Endothelial cell of umbilical vein (primary cell): Measurements from ENCODE around the gene CA6.

Source experiments
- CTCF ChIP-seq, 2 donors: IDR thresholded peaks; 1 replicate in 1 of 2; 2 replicates in 1 of 2; pipeline ENCODE4 v1.5.1; 2011; ENCODE audit warnings: low read length in 2 of 2, mild to moderate bottlenecking in 2 of 2, moderate library complexity in 2 of 2, control low read depth in 1 of 2, inconsistent platforms in 1 of 2, low read depth in 1 of 2; ENCODE audit not compliant: insufficient read depth in 1 of 2; ENCODE audit errors: extremely low read depth in 1 of 2
- EZH2 ChIP-seq: IDR thresholded peaks from 2 replicates; pipeline ENCODE4 v1.6.1; 2012; ENCODE audit warnings: borderline replicate concordance, low read depth, mild to moderate bottlenecking, moderate library complexity, low read length, inconsistent platforms; ENCODE audit not compliant: severe bottlenecking
- FOS ChIP-seq: IDR thresholded peaks from 2 replicates; pipeline ENCODE4 v1.6.1; 2011; ENCODE audit warnings: mild to moderate bottlenecking, low read length, moderate library complexity, borderline replicate concordance; ENCODE audit not compliant: insufficient read depth
- JUN ChIP-seq: IDR thresholded peaks from 2 replicates; pipeline ENCODE4 v1.6.1; 2011; ENCODE audit warnings: borderline replicate concordance, low read depth; ENCODE audit not compliant: insufficient read length, insufficient read depth
- MAX ChIP-seq: IDR thresholded peaks from 2 replicates; pipeline ENCODE4 v1.6.1; 2011; ENCODE audit not compliant: insufficient read depth, insufficient read length
- MYC ChIP-seq: IDR thresholded peaks from one replicate; pipeline ENCODE4 v1.6.1; 2011; ENCODE audit warnings: mild to moderate bottlenecking, low read depth, low read length
- POLR2A ChIP-seq: IDR thresholded peaks from 2 replicates; pipeline ENCODE4 v1.6.1; 2012; ENCODE audit warnings: low read depth, mild to moderate bottlenecking, control low read depth, low read length
- POLR2AphosphoS5 ChIP-seq: IDR thresholded peaks from 2 replicates; pipeline ENCODE4 v1.6.1; 2012; ENCODE audit warnings: low read depth, mild to moderate bottlenecking, control low read depth, low read length, moderate library complexity; ENCODE audit not compliant: insufficient read depth

- no peak for TF ChIP-seq CTCF (IDR thresholded peaks at IDR 0.05; ENCODE audit: extremely low read depth in 1 of 2, insufficient read depth in 1 of 2, low read depth in 1 of 2, low read length in 2 of 2)
- TF ChIP-seq POLR2A, result no peak
- TF ChIP-seq EZH2, result no peak
- TF ChIP-seq MAX, result no peak
- TF ChIP-seq MYC, result no peak
- no peak for TF ChIP-seq FOS
- no peak for TF ChIP-seq POLR2AphosphoS5
- no peak for TF ChIP-seq JUN
Measured at GRCh38 chr1:8945568-8945967, at the start of gene CA6.
